Suppressor macrophage treated with lipopolysaccharide for 4 hours (primary cell): ENCODE measurements around the gene MSANTD1.
"Not testable (repeated sequence)": the region's sequence is repeated elsewhere in the genome, so short reads cannot be mapped to it uniquely, and the experiment has no call there.

ENCODE experiments used
- DNase-seq: peaks from one replicate; pipeline ENCODE4 v3.0.0-alpha.2; 2020

Gene MSANTD1

GRCh38 chr4:3291969-3292570 is 43.1 kb downstream of the MSANTD1 start:
- DNase-seq: peak; percentile 59

- peak; percentile 96 for DNase-seq
These were observed 43.8 kb downstream of the MSANTD1 start, which contains the start of gene RGS12 for GRCh38 chr4:3292571-3293400. Gene RGS12, plus strand, starts transcription at chr4:3293021. Its CDS starts 23,150 bp downstream, at chr4:3316171.

- no peak for DNase-seq
These were observed 44.7 kb downstream of the MSANTD1 start for GRCh38 chr4:3293401-3294391.

GRCh38 chr4:3294401-3295241 is 45.7 kb downstream of the MSANTD1 start:
- DNase-seq: no peak

GRCh38 chr4:3295837-3296624 is 47.1 kb downstream of the MSANTD1 start:
- no peak for DNase-seq

GRCh38 chr4:3296651-3297050 is 47.7 kb downstream of the MSANTD1 start:
- DNase-seq: no peak

- DNase-seq: no peak
These were observed 48.3 kb downstream of the MSANTD1 start for GRCh38 chr4:3297066-3297859.

- DNase-seq: no peak
These were observed 50.4 kb downstream of the MSANTD1 start for GRCh38 chr4:3299122-3299975.

GRCh38 chr4:3299976-3300671 is 51.2 kb downstream of the MSANTD1 start:
- DNase-seq: no peak

GRCh38 chr4:3300882-3301281 is 51.9 kb downstream of the MSANTD1 start:
- DNase-seq: not testable (repeated sequence)

GRCh38 chr4:3301450-3302172 is 52.7 kb downstream of the MSANTD1 start:
- DNase-seq: no peak

- peak; percentile 31 for DNase-seq
These were observed 53.3 kb downstream of the MSANTD1 start for GRCh38 chr4:3302173-3302785.

- no peak for DNase-seq
These were observed 54.0 kb downstream of the MSANTD1 start for GRCh38 chr4:3302786-3303564.

- DNase-seq: no peak
These were observed 54.5 kb downstream of the MSANTD1 start for GRCh38 chr4:3303565-3303824.

- DNase-seq: no peak
These were observed 55.2 kb downstream of the MSANTD1 start for GRCh38 chr4:3303923-3304710.
